Measurements from ENCODE around the gene MUC5B.
"Not testable (repeated sequence)": the region's sequence is repeated elsewhere in the genome, so short reads cannot be mapped to it uniquely, and the experiment has no call there.

The MUC5B gene

GRCh38 chr11:1181420-1181819 lies 41.4 kb upstream of the MUC5B start:
- no peak for DNase-seq (ENCODE audit: low read depth in 1 of 2, low spot score in 1 of 2)
- no peaks in the 10 kb centered on the region for H3K27me3 ChIP-seq (ENCODE audit: insufficient read depth, poor library complexity, severe bottlenecking)
- no peak overlapping the region for H3K27ac ChIP-seq (replicated peaks)
- no peak overlapping the region for H3K4me3 ChIP-seq (replicated peaks; ENCODE audit: insufficient read depth, low read length)
- no peak for TF ChIP-seq GABPA (IDR thresholded peaks at IDR 0.05; ENCODE audit: low read depth)
- TF ChIP-seq, protein P1, sequence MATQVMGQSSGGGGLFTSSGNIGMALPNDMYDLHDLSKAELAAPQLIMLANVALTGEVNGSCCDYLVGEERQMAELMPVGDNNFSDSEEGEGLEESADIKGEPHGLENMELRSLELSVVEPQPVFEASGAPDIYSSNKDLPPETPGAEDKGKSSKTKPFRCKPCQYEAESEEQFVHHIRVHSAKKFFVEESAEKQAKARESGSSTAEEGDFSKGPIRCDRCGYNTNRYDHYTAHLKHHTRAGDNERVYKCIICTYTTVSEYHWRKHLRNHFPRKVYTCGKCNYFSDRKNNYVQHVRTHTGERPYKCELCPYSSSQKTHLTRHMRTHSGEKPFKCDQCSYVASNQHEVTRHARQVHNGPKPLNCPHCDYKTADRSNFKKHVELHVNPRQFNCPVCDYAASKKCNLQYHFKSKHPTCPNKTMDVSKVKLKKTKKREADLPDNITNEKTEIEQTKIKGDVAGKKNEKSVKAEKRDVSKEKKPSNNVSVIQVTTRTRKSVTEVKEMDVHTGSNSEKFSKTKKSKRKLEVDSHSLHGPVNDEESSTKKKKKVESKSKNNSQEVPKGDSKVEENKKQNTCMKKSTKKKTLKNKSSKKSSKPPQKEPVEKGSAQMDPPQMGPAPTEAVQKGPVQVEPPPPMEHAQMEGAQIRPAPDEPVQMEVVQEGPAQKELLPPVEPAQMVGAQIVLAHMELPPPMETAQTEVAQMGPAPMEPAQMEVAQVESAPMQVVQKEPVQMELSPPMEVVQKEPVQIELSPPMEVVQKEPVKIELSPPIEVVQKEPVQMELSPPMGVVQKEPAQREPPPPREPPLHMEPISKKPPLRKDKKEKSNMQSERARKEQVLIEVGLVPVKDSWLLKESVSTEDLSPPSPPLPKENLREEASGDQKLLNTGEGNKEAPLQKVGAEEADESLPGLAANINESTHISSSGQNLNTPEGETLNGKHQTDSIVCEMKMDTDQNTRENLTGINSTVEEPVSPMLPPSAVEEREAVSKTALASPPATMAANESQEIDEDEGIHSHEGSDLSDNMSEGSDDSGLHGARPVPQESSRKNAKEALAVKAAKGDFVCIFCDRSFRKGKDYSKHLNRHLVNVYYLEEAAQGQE (IDR thresholded peaks at IDR 0.05; ENCODE audit: insufficient replicate concordance, low read depth) = no peak
- TF ChIP-seq SPI1 (IDR thresholded peaks at IDR 0.05; ENCODE audit: borderline replicate concordance, low read depth) = no peak
- no peak for TF ChIP-seq POLR2AphosphoS5 (IDR thresholded peaks at IDR 0.05; ENCODE audit: low read depth)

DNA sequence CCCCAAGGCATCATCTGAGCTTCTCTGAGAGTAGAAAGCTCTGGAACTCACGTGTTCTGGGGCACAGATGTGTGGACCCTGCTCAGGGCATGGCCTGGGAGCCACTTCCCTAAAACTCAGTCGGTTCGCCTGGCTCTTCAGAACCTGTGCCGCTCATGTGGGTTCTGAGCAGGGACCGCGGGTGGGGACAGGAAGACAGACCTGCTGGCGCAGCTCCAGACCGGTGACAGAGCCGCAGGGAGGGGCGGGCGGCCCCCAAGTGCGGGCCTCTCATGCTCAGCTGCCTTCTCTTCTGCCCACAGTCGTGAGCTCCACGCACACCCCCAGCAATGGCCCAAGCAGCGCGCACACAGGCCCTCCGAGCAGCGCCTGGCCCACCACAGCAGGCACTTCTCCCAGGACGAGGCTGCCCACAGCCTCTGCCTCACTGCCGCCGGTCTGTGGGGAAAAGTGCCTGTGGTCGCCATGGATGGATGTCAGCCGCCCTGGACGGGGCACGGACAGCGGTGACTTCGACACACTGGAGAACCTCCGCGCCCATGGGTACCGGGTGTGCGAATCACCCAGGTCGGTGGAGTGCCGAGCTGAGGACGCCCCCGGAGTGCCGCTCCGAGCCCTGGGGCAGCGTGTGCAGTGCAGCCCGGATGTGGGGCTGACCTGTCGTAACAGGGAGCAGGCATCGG lies 40.9 kb upstream of the MUC5B start:
- H3K27me3 ChIP-seq (ENCODE audit: insufficient read depth, poor library complexity, severe bottlenecking) = no peaks in the 10 kb centered on the region
- no peak overlapping the region for H3K4me3 ChIP-seq (replicated peaks; ENCODE audit: insufficient read depth, low read length)
- TF ChIP-seq, protein P2, sequence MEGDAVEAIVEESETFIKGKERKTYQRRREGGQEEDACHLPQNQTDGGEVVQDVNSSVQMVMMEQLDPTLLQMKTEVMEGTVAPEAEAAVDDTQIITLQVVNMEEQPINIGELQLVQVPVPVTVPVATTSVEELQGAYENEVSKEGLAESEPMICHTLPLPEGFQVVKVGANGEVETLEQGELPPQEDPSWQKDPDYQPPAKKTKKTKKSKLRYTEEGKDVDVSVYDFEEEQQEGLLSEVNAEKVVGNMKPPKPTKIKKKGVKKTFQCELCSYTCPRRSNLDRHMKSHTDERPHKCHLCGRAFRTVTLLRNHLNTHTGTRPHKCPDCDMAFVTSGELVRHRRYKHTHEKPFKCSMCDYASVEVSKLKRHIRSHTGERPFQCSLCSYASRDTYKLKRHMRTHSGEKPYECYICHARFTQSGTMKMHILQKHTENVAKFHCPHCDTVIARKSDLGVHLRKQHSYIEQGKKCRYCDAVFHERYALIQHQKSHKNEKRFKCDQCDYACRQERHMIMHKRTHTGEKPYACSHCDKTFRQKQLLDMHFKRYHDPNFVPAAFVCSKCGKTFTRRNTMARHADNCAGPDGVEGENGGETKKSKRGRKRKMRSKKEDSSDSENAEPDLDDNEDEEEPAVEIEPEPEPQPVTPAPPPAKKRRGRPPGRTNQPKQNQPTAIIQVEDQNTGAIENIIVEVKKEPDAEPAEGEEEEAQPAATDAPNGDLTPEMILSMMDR (IDR thresholded peaks at IDR 0.05; ENCODE audit: insufficient read depth, low read length) = no peak
- TF ChIP-seq GABPA (IDR thresholded peaks at IDR 0.05; ENCODE audit: low read depth) = no peak
- no peak for TF ChIP-seq POLR2AphosphoS5 (IDR thresholded peaks at IDR 0.05; ENCODE audit: low read depth)
- TF ChIP-seq, protein P1 (IDR thresholded peaks at IDR 0.05; ENCODE audit: insufficient replicate concordance, low read depth) = no peak
- no peak for TF ChIP-seq SPI1 (IDR thresholded peaks at IDR 0.05; ENCODE audit: borderline replicate concordance, low read depth)
- no peak for DNase-seq (ENCODE audit: low read depth in 1 of 2, low spot score in 1 of 2)
- H3K27ac ChIP-seq (replicated peaks) = no peak overlapping the region

- H3K27me3 ChIP-seq (ENCODE audit: insufficient read depth, poor library complexity, severe bottlenecking); DNase-seq (ENCODE audit: low read depth in 1 of 2, low spot score in 1 of 2); H3K4me3 ChIP-seq (replicated peaks; ENCODE audit: insufficient read depth, low read length); H3K27ac ChIP-seq (replicated peaks): not testable (repeated sequence)
These were observed 38.7 kb upstream of the MUC5B start for GRCh38 chr11:1184139-1184538.

DNA sequence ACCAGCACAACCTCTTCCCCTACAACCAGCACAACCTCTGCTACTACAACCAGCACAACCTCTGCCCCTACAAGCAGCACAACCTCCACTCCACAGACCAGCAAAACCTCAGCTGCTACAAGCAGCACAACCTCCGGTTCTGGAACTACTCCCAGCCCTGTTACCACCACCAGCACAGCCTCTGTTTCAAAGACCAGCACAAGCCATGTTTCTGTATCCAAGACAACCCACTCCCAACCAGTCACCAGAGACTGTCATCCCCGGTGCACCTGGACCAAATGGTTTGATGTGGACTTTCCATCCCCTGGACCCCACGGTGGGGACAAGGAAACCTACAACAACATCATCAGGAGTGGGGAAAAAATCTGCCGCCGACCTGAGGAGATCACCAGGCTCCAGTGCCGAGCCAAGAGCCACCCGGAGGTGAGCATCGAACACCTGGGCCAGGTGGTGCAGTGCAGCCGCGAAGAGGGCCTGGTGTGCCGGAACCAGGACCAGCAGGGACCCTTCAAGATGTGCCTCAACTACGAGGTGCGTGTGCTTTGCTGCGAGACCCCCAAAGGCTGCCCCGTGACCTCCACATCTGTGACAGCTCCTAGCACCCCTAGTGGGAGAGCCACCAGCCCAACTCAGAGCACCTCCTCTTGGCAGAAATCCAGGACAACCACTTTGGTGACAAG lies 34.3 kb upstream of the MUC5B start:
- not testable (repeated sequence) for H3K4me3 ChIP-seq (replicated peaks; ENCODE audit: insufficient read depth, low read length); H3K27me3 ChIP-seq (ENCODE audit: insufficient read depth, poor library complexity, severe bottlenecking); DNase-seq (ENCODE audit: low read depth in 1 of 2, low spot score in 1 of 2); H3K27ac ChIP-seq (replicated peaks)

GRCh38 chr11:1189816-1190215 lies 33.0 kb upstream of the MUC5B start:
- H3K27me3 ChIP-seq (ENCODE audit: insufficient read depth, poor library complexity, severe bottlenecking); DNase-seq (ENCODE audit: low read depth in 1 of 2, low spot score in 1 of 2); H3K27ac ChIP-seq (replicated peaks); H3K4me3 ChIP-seq (replicated peaks; ENCODE audit: insufficient read depth, low read length): not testable (repeated sequence)

DNA sequence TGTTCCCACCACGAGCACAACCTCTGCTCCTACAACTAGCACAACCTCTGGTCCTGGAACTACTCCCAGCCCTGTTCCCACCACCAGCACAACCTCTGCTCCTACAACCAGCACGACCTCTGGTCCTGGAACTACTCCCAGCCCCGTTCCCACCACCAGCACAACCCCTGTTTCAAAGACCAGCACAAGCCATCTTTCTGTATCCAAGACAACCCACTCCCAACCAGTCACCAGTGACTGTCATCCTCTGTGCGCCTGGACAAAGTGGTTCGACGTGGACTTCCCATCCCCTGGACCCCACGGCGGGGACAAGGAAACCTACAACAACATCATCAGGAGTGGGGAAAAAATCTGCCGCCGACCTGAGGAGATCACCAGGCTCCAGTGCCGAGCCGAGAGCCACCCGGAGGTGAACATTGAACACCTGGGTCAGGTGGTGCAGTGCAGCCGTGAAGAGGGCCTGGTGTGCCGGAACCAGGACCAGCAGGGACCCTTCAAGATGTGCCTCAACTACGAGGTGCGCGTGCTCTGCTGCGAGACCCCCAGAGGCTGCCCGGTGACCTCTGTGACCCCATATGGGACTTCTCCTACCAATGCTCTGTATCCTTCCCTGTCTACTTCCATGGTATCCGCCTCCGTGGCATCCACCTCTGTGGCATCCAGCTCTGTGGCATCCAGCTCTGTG lies 30.9 kb upstream of the MUC5B start:
- not testable (repeated sequence) for H3K27me3 ChIP-seq (ENCODE audit: insufficient read depth, poor library complexity, severe bottlenecking); H3K4me3 ChIP-seq (replicated peaks; ENCODE audit: insufficient read depth, low read length); DNase-seq (ENCODE audit: low read depth in 1 of 2, low spot score in 1 of 2); H3K27ac ChIP-seq (replicated peaks)
